Trophoblast cell (in vitro differentiated cells and primary cell): ENCODE measurements around the gene AIP.

Experiments used
- DNase-seq, 2 donors: peaks; one replicate each; pipeline ENCODE4 v3.0.0-alpha.2; 2016
- H2AFZ ChIP-seq: 2 replicates; pipeline ENCODE4 v1.6.1; 2013; ENCODE audit warnings: low read length, moderate library complexity, mild to moderate bottlenecking; ENCODE audit not compliant: insufficient read depth, poor library complexity
- H2AK5ac ChIP-seq: 2 replicates; pipeline ENCODE4 v1.6.1; 2013; ENCODE audit warnings: mild to moderate bottlenecking, low read length
- H2BK120ac ChIP-seq: 2 replicates; pipeline ENCODE4 v1.6.1; 2013; ENCODE audit warnings: low read length, mild to moderate bottlenecking, moderate library complexity; ENCODE audit not compliant: insufficient read depth, poor library complexity
- H2BK12ac ChIP-seq: 2 replicates; pipeline ENCODE4 v1.6.1; 2013; ENCODE audit warnings: mild to moderate bottlenecking, low read length, moderate library complexity
- H2BK5ac ChIP-seq: 2 replicates; pipeline ENCODE4 v1.6.1; 2013; ENCODE audit warnings: low read length, low read depth, moderate library complexity, mild to moderate bottlenecking; ENCODE audit not compliant: poor library complexity
- H3K14ac ChIP-seq: 2 replicates; pipeline ENCODE4 v1.6.1; 2013; ENCODE audit warnings: mild to moderate bottlenecking, low read length
- H3K18ac ChIP-seq: 2 replicates; pipeline ENCODE4 v1.6.1; 2013; ENCODE audit warnings: mild to moderate bottlenecking, low read length
- H3K23ac ChIP-seq: 2 replicates; pipeline ENCODE4 v1.6.1; 2013; ENCODE audit warnings: low read length
- H3K27ac ChIP-seq: 2 replicates; pipeline ENCODE4 v1.5.1; 2013; ENCODE audit warnings: low read depth, mild to moderate bottlenecking, inconsistent platforms, low read length, moderate library complexity
- H3K27me3 ChIP-seq: 2 replicates; pipeline ENCODE4 v1.6.1; 2013; ENCODE audit warnings: inconsistent platforms, mild to moderate bottlenecking, low read length, moderate library complexity; ENCODE audit not compliant: insufficient read depth
- H3K36me3 ChIP-seq, 2 experiments: 1 replicate in 1 of 2; 2 replicates in 1 of 2; pipeline ENCODE4 v1.6.1; 2013; ENCODE audit warnings: low read length in 2 of 2, mild to moderate bottlenecking in 2 of 2, moderate library complexity in 1 of 2; ENCODE audit not compliant: insufficient read depth in 2 of 2, control insufficient read depth in 1 of 2
- H3K4ac ChIP-seq: 2 replicates; pipeline ENCODE4 v1.6.1; 2013; ENCODE audit warnings: low read depth, mild to moderate bottlenecking, low read length, moderate library complexity
- H3K4me1 ChIP-seq, 2 experiments: 1 replicate in 1 of 2; 2 replicates in 1 of 2; pipeline ENCODE4 v1.6.1; 2013; ENCODE audit warnings: low read length in 2 of 2, mild to moderate bottlenecking in 2 of 2, moderate library complexity in 1 of 2; ENCODE audit not compliant: insufficient read depth in 2 of 2, control insufficient read depth in 1 of 2
- H3K4me2 ChIP-seq: 2 replicates; pipeline ENCODE4 v1.6.1; 2013; ENCODE audit warnings: inconsistent platforms, mild to moderate bottlenecking, low read length, moderate library complexity
- H3K4me3 ChIP-seq: 2 replicates; pipeline ENCODE4 v1.5.1; 2013; ENCODE audit warnings: mild to moderate bottlenecking, low read depth, low read length, inconsistent platforms
- H3K79me1 ChIP-seq: one replicate; pipeline ENCODE4 v1.6.1; 2013; ENCODE audit warnings: low read length
- H3K79me2 ChIP-seq: 2 replicates; pipeline ENCODE4 v1.6.1; 2013; ENCODE audit warnings: low read length, mild to moderate bottlenecking; ENCODE audit not compliant: control insufficient read depth, insufficient read depth, poor library complexity
- H3K9ac ChIP-seq: 2 replicates; pipeline ENCODE4 v1.6.1; 2013; ENCODE audit warnings: mild to moderate bottlenecking, low read length
- H3K9me3 ChIP-seq: 2 replicates; pipeline ENCODE4 v1.6.1; 2013; ENCODE audit warnings: low read depth, mild to moderate bottlenecking, control low read depth, inconsistent platforms, low read length; ENCODE audit not compliant: insufficient read depth
- H4K12ac ChIP-seq: 2 replicates; pipeline ENCODE4 v1.6.1; 2013; ENCODE audit warnings: low read depth, mild to moderate bottlenecking, low read length, moderate library complexity
- H4K8ac ChIP-seq: 2 replicates; pipeline ENCODE4 v1.6.1; 2013; ENCODE audit warnings: low read depth, mild to moderate bottlenecking, low read length, moderate library complexity
- H4K91ac ChIP-seq: one replicate; pipeline ENCODE4 v1.6.1; 2013; ENCODE audit warnings: low read depth, mild to moderate bottlenecking, low read length, moderate library complexity
- WGBS: extraction: QIAGEN DNeasy Blood & Tissue Kit; methylation state at CpG from one replicate; pipeline ENCODE4 v1.1.7; 2013; ENCODE audit warnings: missing lambda C conversion rate; ENCODE audit not compliant: insufficient read length, insufficient coverage; ENCODE audit errors: extremely low coverage; 5-methylcytosine and 5-hydroxymethylcytosine counted together

Gene AIP

GRCh38 chr11:67452141-67452952 is 30.5 kb upstream of the AIP start, which contains the start of gene GPR152:
Gene GPR152, minus strand, starts transcription at chr11:67452729. Its CDS starts 5 bp downstream, at chr11:67452724.
- no peak for DNase-seq
- Histone ChIP-seq H3K79me1 (peaks cover 2% of the 10 kb centered on the region), H3K4me3 (no peak within 1 kb of the TSS), H3K4me1 (no peaks in the 10 kb centered on the region), H3K9ac (no peak within 1 kb of the TSS), H2AK5ac (no peak within 1 kb of the TSS), H3K14ac (no peak within 1 kb of the TSS), H3K36me3 (no peaks in the 10 kb centered on the region), H4K8ac (no peak within 1 kb of the TSS), H3K4ac (no peak within 1 kb of the TSS), H4K91ac (no peak within 1 kb of the TSS), H2BK5ac (no peak within 1 kb of the TSS), H2BK120ac (no peak within 1 kb of the TSS), H3K79me2 (no peaks in the 10 kb centered on the region), H3K23ac (no peak within 1 kb of the TSS), H3K4me2 (no peak within 1 kb of the TSS), H2AFZ (no peak within 1 kb of the TSS), H3K27ac (no peak within 1 kb of the TSS), H4K12ac (no peak within 1 kb of the TSS), H3K18ac (no peak within 1 kb of the TSS), H2BK12ac (no peak within 1 kb of the TSS), H3K27me3 (no peaks in the 10 kb centered on the region), H3K9me3 (peaks cover 4% of the 10 kb centered on the region)
- WGBS, result no CpG with 5 or more reads among the region's 33 CpGs

GRCh38 chr11:67453816-67454732 is 28.8 kb upstream of the AIP start:
- Histone ChIP-seq H2AFZ (no peak overlapping the region), H2BK12ac (no peak overlapping the region), H4K12ac (no peak overlapping the region), H3K27ac (no peak overlapping the region), H3K79me1 (no peaks in the 10 kb centered on the region), H3K79me2 (no peaks in the 10 kb centered on the region), H4K91ac (no peak overlapping the region), H3K27me3 (no peaks in the 10 kb centered on the region), H2BK5ac (no peak overlapping the region), H3K14ac (no peak overlapping the region), H4K8ac (no peak overlapping the region), H3K36me3 (no peaks in the 10 kb centered on the region), H3K9ac (no peak overlapping the region), H3K4me2 (no peak overlapping the region), H2BK120ac (no peak overlapping the region), H3K9me3 (peaks cover 4% of the 10 kb centered on the region), H3K4me1 (no peaks in the 10 kb centered on the region), H3K23ac (no peak overlapping the region), H3K4ac (no peak overlapping the region), H2AK5ac (no peak overlapping the region), H3K18ac (no peak overlapping the region), H3K4me3 (no peak overlapping the region)
- WGBS, result no CpG with 5 or more reads among the region's 21 CpGs
- no peak for DNase-seq

DNA sequence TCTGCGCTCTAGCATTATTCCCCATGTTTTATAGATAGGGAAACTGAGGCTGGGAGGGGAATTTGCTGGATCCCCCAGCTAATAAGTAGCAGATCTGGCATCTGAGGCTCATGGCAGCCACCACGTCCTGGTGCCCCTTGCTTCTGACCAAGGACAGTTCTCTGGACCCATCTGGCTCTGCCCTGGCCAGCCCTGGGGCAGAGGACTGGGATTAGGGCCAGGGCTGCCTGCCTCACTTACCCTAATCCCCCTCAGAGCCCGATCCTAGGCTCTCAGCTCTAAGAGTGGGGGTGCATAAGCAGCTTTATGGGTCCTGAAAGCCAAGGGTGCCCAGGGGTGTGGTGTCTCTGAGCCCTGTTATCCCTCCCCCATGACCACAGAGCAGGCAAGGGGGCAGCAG is 27.8 kb upstream of the AIP start, which contains the start of gene CABP4:
CABP4 (plus strand) TSS at position 301 of the 400 bp plus-strand sequence; CDS start at position 371, 70 bp downstream.
- no peaks in the 10 kb centered on the region for H3K79me2 ChIP-seq
- no peak within 1 kb of the TSS for H4K12ac ChIP-seq
- H2AFZ ChIP-seq, result no peak within 1 kb of the TSS
- H2BK120ac ChIP-seq, result no peak within 1 kb of the TSS
- no CpG with 5 or more reads among the region's 3 CpGs for WGBS
- H3K79me1 ChIP-seq, result no peaks in the 10 kb centered on the region
- no peak within 1 kb of the TSS for H3K4ac ChIP-seq
- H4K91ac ChIP-seq, result no peak within 1 kb of the TSS
- no peak within 1 kb of the TSS for H3K4me2 ChIP-seq
- no peaks in the 10 kb centered on the region for H3K36me3 ChIP-seq
- H3K18ac ChIP-seq, result no peak within 1 kb of the TSS
- H3K14ac ChIP-seq, result no peak within 1 kb of the TSS
- peaks cover 4% of the 10 kb centered on the region for H3K9me3 ChIP-seq
- no peak within 1 kb of the TSS for H4K8ac ChIP-seq
- no peak within 1 kb of the TSS for H2BK5ac ChIP-seq
- no peak within 1 kb of the TSS for H2BK12ac ChIP-seq
- no peak within 1 kb of the TSS for H3K4me3 ChIP-seq
- H3K27ac ChIP-seq, result no peak within 1 kb of the TSS
- H3K9ac ChIP-seq, result no peak within 1 kb of the TSS
- H3K23ac ChIP-seq, result no peak within 1 kb of the TSS
- H2AK5ac ChIP-seq, result no peak within 1 kb of the TSS
- DNase-seq, result no peak
- no peaks in the 10 kb centered on the region for H3K27me3 ChIP-seq
- H3K4me1 ChIP-seq, result no peaks in the 10 kb centered on the region

- H3K4me1 ChIP-seq, result no peaks in the 10 kb centered on the region
- no peak overlapping the region for H2BK5ac ChIP-seq
- no peak overlapping the region for H3K14ac ChIP-seq
- H4K8ac ChIP-seq, result no peak overlapping the region
- DNase-seq, result no peak
- no peaks in the 10 kb centered on the region for H3K27me3 ChIP-seq
- no peak overlapping the region for H2BK120ac ChIP-seq
- peaks cover 4% of the 10 kb centered on the region for H3K9me3 ChIP-seq
- no peaks in the 10 kb centered on the region for H3K79me1 ChIP-seq
- H3K36me3 ChIP-seq, result no peaks in the 10 kb centered on the region
- no peak overlapping the region for H2BK12ac ChIP-seq
- no peak overlapping the region for H3K23ac ChIP-seq
- no peak overlapping the region for H3K27ac ChIP-seq
- WGBS, result no CpG with 5 or more reads among the region's 25 CpGs
- no peak overlapping the region for H3K4me3 ChIP-seq
- no peak overlapping the region for H2AFZ ChIP-seq
- H4K12ac ChIP-seq, result no peak overlapping the region
- no peaks in the 10 kb centered on the region for H3K79me2 ChIP-seq
- H3K4ac ChIP-seq, result no peak overlapping the region
- H4K91ac ChIP-seq, result no peak overlapping the region
- no peak overlapping the region for H2AK5ac ChIP-seq
- no peak overlapping the region for H3K4me2 ChIP-seq
- H3K9ac ChIP-seq, result no peak overlapping the region
- H3K18ac ChIP-seq, result no peak overlapping the region
Measured at GRCh38 chr11:67456068-67456705, 26.6 kb upstream of the AIP start.
